Stimulated activated CD4-positive, alpha-beta T cell treated with anti-CD3 and anti-CD28 coated beads, Interleukin-2, amount 100 ng/mL, for 24 hours (primary cell): ENCODE results near the gene KCTD1.

Experiments used
- DNase-seq, 2 donors: peaks; one replicate each; pipeline ENCODE4 v3.0.0-alpha.2; 2020

KCTD1 gene

GRCh38 chr18:26548415-26549262 is at the start of gene KCTD1:
KCTD1 (minus strand) TSS chr18:26548553; CDS start chr18:26548536, 17 bp downstream.
- DNase-seq = peak; percentile 74 to 78

GRCh38 chr18:26593365-26594320 is 45.3 kb upstream of the KCTD1 start:
- DNase-seq = no peak

DNA sequence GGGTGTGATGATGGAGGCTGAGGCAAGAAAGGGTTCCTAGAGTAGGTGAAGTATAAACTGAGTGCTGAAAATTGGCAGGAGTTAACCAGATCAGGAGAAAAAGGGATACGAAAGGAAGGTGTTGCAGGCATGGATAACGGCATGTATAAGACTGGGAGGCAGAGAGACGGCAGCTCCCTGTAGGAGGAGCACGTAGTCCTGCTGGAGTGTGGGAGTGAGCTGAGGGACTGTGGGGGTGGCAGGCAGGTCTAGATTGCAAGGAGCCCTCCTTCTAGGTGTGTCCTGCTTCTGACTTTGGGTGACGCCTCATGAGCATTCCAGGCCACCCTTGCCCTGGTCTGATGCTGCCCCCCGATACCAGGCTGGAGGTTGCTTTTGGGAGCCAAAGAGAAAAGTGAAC is 36.4 kb upstream of the KCTD1 start:
- no peak for DNase-seq

GRCh38 chr18:26579941-26580618 is 31.7 kb upstream of the KCTD1 start:
- DNase-seq = no peak

DNA sequence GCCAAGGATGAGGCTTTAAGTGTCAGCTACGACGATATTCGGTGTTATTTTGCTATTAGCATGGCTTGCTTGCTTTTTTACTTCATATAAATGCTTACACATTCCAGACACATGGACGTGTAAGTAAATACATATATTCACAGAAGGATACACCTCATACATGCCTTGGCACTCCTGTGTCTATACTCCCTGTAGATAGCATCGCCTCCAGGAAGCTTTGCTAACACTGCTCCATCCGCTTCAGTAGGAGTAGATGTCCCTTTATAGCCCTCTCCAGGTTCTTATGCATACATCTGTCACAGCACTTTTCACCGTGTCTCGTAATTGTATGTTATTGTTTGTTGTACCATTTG is 27.5 kb upstream of the KCTD1 start:
- DNase-seq = no peak

DNA sequence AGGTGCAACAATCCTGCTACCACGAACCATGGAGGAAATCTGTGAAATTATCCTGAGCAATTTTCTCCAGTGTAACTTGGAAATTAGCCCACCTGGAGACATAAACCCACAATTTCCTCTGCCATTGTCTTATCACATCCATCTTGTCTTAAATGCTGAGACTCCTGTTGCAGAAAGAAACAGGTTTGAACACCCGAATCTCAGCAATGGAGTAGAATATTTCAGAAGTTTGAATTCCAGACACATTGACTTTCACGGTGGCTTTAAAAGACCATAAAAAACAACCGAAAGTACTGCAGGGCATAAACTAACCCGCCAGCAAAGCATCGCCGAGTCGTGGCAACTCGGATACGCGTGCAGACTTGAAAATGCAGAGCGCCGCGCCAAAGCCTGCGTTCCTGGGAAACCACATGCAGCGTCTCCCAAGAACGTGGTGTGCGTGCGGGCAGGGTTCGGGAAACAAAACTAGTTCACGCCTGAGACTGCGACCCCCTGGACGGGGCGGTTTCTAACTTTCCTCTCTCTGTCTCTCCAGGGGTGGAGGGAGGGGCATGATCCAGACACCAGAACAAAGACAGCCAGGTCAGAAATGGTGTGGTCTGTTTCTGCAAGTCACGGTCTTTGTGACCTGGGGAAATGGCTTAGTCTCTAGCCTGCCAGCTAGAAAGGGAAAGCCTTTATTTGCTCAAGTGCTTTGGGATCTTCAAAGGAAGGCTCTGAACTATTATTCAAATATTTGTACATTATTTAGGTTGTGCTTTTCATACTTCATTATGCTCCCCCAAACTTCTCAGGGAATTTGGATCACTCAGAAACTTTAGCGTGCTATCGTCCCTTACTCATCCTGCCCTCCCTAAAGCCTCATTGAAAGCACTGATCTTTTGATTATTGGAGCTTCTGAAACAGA is 26.9 kb upstream of the KCTD1 start:
- peak in 1 of 2 donors; percentile 14 for DNase-seq

DNA sequence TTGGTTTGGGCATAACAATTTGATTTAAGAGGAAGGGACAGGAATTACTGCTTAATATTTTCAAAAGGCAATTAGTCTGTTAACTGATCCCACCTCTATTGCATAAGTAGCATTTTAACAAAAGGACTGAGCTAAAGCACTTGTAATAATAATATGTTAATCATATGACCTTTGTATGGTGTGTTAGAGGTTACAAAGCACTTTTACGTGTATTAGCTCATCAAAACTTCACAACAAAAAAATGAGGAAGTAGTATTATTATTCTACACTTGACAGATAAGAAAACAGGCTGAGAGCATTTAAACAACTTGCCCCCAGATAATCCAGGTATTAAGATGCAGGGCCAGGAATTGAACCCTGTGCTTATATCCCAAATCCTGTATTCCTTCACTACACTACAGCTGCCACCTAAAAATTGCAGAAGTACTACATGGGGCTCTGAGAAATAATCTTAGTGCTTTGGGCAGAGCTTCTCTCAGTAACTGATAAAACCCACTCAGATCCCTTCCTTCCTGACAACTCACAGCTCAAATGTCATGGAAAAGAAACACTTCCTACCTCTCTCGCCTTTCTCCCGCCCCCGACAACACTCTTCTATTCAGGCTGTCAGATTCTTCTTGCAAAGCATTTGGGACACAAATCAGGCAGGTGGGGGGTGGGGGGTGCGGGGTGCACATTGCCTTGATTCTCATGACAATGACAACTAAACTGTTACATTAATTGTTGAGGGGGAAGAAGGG is 20.7 kb upstream of the KCTD1 start:
- no peak for DNase-seq

- DNase-seq = no peak
These were observed 20.2 kb upstream of the KCTD1 start for GRCh38 chr18:26568513-26568912.

DNA sequence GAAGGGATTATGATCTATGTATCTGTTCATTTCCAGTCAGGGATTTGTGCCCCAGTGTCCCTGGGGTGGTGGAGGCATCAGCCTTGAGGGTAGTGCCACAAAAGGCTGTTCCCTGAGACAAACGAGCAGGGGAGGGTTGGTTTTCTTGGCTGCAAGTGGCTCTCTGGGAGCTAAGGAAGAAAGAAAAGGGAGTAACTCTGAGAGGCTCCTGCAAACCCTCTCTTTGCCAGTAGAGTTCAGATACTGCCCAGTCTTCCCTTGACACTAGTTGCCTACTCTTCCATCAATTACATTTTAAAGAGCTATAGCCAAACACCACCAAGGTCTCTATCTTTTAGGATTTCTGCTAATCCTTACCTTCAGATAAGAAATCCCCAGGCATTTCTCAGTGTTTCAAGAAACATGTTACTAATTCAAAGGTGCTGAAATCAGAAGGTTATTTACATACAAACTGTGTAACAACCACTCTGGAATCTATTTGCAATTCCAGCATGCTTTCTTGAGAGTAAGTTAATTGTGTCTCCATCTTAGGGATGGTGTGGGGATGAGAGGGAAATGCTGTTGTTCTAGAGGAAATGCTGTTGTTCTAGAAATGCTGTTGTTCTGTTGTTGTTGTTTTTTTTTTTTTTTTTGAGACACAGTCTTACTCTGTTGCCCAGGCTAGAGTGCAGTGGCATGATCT is 18.7 kb upstream of the KCTD1 start:
- DNase-seq = no peak

- no peak for DNase-seq
These were observed 17.2 kb upstream of the KCTD1 start for GRCh38 chr18:26565514-26565913.

DNA sequence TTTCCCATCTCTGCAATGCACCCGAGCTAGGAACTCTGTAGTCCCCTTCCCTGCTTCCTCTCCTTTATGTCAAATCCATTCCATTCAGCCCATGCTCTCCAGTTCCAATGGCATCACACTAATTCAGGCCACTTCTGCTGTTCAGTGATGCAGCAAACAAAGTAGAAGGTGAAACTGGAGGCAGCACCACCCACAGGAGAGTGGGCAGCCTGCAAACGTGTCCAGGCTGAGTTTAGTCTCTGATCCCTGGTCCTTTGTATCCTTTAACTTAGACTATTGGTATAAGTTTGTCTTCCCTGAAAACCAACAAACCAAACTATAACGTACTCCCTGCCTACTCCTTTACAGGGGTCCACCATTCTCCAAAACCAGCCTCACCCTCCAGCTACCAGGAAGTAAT is 14.7 kb upstream of the KCTD1 start:
- DNase-seq = no peak

GRCh38 chr18:26562568-26562967 is 14.2 kb upstream of the KCTD1 start:
- no peak for DNase-seq

GRCh38 chr18:26561769-26562168 is 13.4 kb upstream of the KCTD1 start:
- no peak for DNase-seq

DNA sequence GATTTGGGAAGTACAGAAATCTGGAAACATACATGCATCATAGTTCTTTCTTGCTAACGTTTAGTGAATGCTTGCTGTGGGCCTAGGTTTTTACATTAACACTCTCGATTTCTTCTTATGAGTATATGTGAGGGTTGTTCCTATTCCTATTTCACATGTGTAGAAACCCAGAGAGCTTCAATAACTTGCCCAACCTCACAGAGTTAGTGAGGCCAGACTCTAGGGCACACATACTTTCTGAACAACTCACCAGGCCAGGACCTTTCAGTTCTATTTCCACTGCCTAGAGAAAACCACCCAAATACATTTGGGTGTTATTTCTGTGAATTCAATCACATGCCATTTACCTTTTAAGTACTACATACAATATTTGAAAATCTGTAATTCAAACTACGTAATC is 8.2 kb upstream of the KCTD1 start:
- no peak for DNase-seq

GRCh38 chr18:26555804-26556553 is 7.6 kb upstream of the KCTD1 start:
- DNase-seq = no peak

DNA sequence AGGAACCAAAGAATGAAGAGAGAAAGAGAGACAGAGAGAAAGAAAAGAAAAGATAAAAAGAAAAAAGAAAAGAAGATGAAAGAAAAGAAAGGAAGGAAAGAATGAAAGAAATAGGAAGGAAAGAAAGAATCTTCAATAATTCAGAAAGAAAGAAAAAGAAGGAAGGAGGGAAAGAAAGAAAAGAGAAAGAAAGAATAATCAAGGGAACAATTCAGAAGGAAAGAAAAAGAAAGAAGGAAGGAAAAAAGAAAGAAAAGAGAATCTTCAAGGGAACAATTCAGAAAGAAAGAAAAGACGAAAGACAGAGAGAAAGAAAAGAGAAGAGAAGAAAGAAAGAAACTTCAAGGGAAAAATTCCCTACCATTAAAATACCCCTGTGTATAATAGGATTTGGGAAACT is 5.6 kb upstream of the KCTD1 start:
- DNase-seq = no peak

- DNase-seq = no peak
These were observed 3.3 kb upstream of the KCTD1 start for GRCh38 chr18:26551695-26552081.

- DNase-seq = no peak
These were observed 2.8 kb upstream of the KCTD1 start for GRCh38 chr18:26550998-26551694.
